ENCODE measurements around the gene BBS2. TPM values are rescaled to one million over a fixed set of nuclear protein-coding genes. Genes with fewer than 3 reads are reported as not detected.

The BBS2 gene
- total RNA-seq, 1 donor from 2014 or later = 37.5 TPM

DNA sequence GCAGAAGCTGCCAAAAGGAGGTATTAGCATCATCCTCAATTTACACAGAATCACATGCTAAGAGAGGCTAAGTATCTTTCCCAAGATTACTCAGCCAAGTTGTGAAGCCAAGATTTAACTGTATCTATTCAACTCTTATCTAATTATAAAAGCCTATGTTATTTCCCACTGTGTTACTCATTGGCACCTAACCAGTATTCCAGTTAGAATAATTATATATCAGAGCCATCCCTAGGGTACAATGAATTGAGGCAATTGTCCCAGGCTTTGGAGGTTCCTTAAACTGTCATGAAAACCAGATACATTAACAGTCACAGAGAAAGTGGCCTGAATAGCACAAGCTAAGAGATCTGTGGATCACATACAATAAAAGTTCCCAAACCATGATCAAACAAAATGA lies 83.6 kb downstream of the BBS2 start:
- no peak for DNase-seq (ENCODE audit: extremely low read depth, low read depth, low spot score)

Other genes starting within 250 kb of the BBS2 start
- gene AMFR, start 94.5 kb downstream of the BBS2 start, total RNA-seq = 113 and 116 TPM in 2 replicates
- 33.8 and 67.9 TPM in 2 replicates for gene NUDT21, start 68.7 kb downstream of the BBS2 start, total RNA-seq
- 30.8 and 60.5 TPM in 2 replicates for gene OGFOD1, start 68.5 kb downstream of the BBS2 start, total RNA-seq
- gene MT4, start 45.0 kb upstream of the BBS2 start, total RNA-seq = not detected in 2 replicates
- gene MT3, start 69.5 kb upstream of the BBS2 start, total RNA-seq = not detected in 2 replicates
- 281 and 297 TPM in 2 replicates for gene MT2A, start 88.6 kb upstream of the BBS2 start, total RNA-seq
- gene MT1E, start 105.8 kb upstream of the BBS2 start, total RNA-seq = 15.1 and 105 TPM in 2 replicates
- not detected in 2 replicates for gene MT1M, start 112.6 kb upstream of the BBS2 start, total RNA-seq
- 16.4 TPM in 1 of 2 replicates, not detected in the other for gene MT1A, start 118.6 kb upstream of the BBS2 start, total RNA-seq
- not detected in 2 replicates for gene MT1B, start 131.9 kb upstream of the BBS2 start, total RNA-seq
- 1.7 TPM in 1 of 2 replicates, not detected in the other for gene MT1F, start 137.9 kb upstream of the BBS2 start, total RNA-seq
- not detected in 2 replicates for gene MT1G, start 148.0 kb upstream of the BBS2 start, total RNA-seq
- gene MT1H, start 149.8 kb upstream of the BBS2 start, total RNA-seq = not detected in 2 replicates
- gene MT1X, start 162.4 kb upstream of the BBS2 start, total RNA-seq = 2.2 and 6.9 TPM in 2 replicates
- 55.6 and 57.0 TPM in 2 replicates for gene NUP93, start 210.1 kb upstream of the BBS2 start, total RNA-seq

Measured in glomerular endothelial cell (primary cell).